GM10248 (cell line): Measurements from ENCODE around the gene PHRF1.

Experiments used
- CTCF ChIA-PET: fragments of 300-600 bp; sonication (Branson Sonifier 250); formaldehyde crosslinking; extraction: SDS; loops from one replicate; lab custom pipeline; 2021; ENCODE audit warnings: antibody characterized with exemption; lab: Yijun Ruan, JAX
- POLR2A ChIA-PET: fragments of 350-650 bp; sonication (Branson Sonifier 250); formaldehyde crosslinking; extraction: SDS; loops from one replicate; lab custom pipeline; 2020; ENCODE audit warnings: antibody characterized with exemption; lab: Yijun Ruan, JAX
- DNase-seq: peaks from one replicate; pipeline ENCODE4 v3.0.0; 2012; ENCODE audit errors: extremely low spot score
- TF ChIP-seq, protein P1 (sequence below): IDR thresholded peaks from 2 replicates; pipeline ENCODE4 v1.5.1; 2012; ENCODE audit warnings: mild to moderate bottlenecking, low read depth; ENCODE audit errors: extremely low read depth, missing control alignments, control extremely low read depth

Gene PHRF1

DNA sequence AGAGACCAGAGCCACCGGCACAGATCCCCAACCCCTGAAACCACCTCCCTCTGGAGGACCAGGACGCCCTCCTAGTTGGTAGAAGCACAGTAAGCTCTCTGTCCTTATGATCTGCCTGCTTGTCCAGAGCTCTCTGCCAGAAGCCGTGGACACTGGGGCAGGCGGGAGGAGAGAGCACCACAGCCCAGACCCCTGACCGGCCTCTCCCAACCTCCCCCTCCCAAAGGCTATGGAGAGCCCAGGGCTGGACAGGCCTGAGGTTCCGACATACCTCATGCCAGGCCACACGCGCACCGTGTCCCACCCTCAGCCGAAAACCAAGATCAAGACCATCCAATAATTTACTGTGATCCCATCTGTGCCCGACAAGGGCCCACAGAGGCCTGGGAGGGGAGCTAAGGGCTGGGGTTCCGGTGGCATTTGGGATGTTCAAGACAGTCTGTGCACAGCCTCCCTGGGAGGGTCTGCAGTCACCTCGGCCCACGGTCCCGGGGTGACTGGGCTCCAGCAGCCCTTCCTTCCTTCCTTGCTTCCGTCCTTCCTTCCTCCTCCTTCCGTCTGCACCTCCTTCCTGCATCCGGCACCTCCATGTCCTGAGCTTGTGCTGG, 44.2 kb upstream of the PHRF1 start:
- ChIA-PET CTCF (interaction anchor here (2.6 to 6.8 kb wide), 2 partner anchors 13 to 190 kb away, joined by 7 to 77 read pairs; no protein-coding TSS in a partner anchor), POLR2A (interaction anchor here (0.6 kb wide), 1 partner anchor 59 kb away, joined by 3 read pairs; no protein-coding TSS in a partner anchor)
- TF ChIP-seq, protein P1, sequence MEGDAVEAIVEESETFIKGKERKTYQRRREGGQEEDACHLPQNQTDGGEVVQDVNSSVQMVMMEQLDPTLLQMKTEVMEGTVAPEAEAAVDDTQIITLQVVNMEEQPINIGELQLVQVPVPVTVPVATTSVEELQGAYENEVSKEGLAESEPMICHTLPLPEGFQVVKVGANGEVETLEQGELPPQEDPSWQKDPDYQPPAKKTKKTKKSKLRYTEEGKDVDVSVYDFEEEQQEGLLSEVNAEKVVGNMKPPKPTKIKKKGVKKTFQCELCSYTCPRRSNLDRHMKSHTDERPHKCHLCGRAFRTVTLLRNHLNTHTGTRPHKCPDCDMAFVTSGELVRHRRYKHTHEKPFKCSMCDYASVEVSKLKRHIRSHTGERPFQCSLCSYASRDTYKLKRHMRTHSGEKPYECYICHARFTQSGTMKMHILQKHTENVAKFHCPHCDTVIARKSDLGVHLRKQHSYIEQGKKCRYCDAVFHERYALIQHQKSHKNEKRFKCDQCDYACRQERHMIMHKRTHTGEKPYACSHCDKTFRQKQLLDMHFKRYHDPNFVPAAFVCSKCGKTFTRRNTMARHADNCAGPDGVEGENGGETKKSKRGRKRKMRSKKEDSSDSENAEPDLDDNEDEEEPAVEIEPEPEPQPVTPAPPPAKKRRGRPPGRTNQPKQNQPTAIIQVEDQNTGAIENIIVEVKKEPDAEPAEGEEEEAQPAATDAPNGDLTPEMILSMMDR, result no peak
- no peak for DNase-seq

DNA sequence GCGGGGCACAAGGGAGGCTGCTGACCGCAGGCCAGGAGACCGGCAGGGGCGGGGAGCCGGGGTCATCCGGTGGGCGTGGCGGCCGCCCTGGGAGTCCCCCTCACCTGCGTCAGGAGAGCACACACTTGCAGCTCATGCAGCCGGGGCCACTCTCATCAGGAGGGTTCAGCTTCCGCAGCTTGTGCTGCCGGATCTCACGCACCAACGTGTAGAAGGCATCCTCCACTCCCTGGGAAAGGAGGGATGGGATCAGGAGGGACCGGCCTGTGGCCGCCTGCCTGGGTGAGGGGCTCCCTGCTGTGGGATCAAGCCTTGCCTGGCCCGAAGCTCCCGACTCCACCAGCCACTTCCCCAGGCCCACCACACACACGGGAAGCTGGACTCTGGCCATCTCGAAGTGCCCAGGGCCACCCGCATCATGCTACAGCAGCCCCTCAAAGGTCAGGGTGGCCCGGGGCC, 43.7 kb upstream of the PHRF1 start:
- POLR2A ChIA-PET, result no interaction called here
- TF ChIP-seq, protein P1, result no peak
- CTCF ChIA-PET, result interaction anchor here (2.6 to 6.8 kb wide), 2 partner anchors 14 to 189 kb away, joined by 7 to 77 read pairs; no protein-coding TSS in a partner anchor
- DNase-seq, result no peak

- DNase-seq, result no peak
- TF ChIP-seq, protein P1, result no peak
- CTCF ChIA-PET, result interaction anchor here (2.6 to 6.8 kb wide), 2 partner anchors 14 to 189 kb away, joined by 7 to 77 read pairs; no protein-coding TSS in a partner anchor
- POLR2A ChIA-PET, result no interaction called here
Measured at GRCh38 chr11:532986-533585, 43.2 kb upstream of the PHRF1 start.

- ChIA-PET CTCF (interaction anchor here (2.6 to 6.8 kb wide), 2 partner anchors 15 to 188 kb away, joined by 7 to 77 read pairs; no protein-coding TSS in a partner anchor), POLR2A (no interaction called here)
- TF ChIP-seq, protein P1, result no peak
- DNase-seq, result no peak
Measured at GRCh38 chr11:533586-534395, 42.5 kb upstream of the PHRF1 start.

- no peak for DNase-seq
- ChIA-PET POLR2A (no interaction called here), CTCF (interaction anchor here (2.2 to 6.8 kb wide), 3 partner anchors 16 to 187 kb away, joined by 7 to 77 read pairs (median 11); no protein-coding TSS in a partner anchor)
- TF ChIP-seq, protein P1, result no peak
Measured at GRCh38 chr11:534396-535209, 41.7 kb upstream of the PHRF1 start.
